ENCODE results near the gene IL16.

- TF ChIP-seq CTCF (optimal IDR thresholded peaks at IDR 0.05 in 1 of 3, IDR thresholded peaks at IDR 0.05 in 1 of 3, conservative IDR thresholded peaks at IDR 0.05 in 1 of 3; ENCODE audit: extremely low read depth in 1 of 3, insufficient read depth in 2 of 3, low read length in 3 of 3) = no peak
- TF ChIP-seq EZH2 (IDR thresholded peaks at IDR 0.05; ENCODE audit: low read length) = no peak
These were observed 146.7 kb downstream of the IL16 start for GRCh38 chr15:81343371-81343770.

Data from keratinocyte (primary cell).